HG03135 (cell line): ENCODE data around the gene APRT.

Experiments used
- ATAC-seq: cut with Tn5 transposase; IDR thresholded peaks from one replicate; pipeline ENCODE4 v1.9.1; 2021; ENCODE audit warnings: mild to moderate bottlenecking, moderate library complexity; ENCODE audit not compliant: unreplicated experiment

The APRT gene, protein sequence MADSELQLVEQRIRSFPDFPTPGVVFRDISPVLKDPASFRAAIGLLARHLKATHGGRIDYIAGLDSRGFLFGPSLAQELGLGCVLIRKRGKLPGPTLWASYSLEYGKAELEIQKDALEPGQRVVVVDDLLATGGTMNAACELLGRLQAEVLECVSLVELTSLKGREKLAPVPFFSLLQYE

GRCh38 chr16:88811769-88812512 is at the start of gene APRT:
APRT (minus strand) TSS chr16:88811928; CDS start chr16:88811899, 29 bp downstream.
- ATAC-seq: peak; percentile 62

DNA sequence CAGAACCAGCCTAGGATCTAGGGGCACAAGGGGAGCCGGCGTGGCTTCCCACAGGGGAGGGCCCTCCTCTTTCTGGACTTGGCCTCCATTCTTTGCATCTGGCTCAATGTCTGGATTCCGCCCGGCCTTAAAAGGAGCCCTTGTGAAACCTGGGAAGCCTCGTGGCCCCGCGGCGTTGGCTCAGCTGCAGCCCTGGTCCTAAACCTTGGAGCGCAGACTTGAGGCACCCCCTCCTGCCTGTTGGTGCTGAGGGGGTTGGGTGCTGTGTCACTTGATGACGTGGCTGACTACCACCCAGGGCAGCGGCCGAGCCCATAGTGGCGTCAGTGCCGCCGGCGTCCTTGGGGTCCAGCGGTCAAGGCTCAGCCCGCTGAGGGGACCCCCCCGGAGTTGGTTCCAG is 49.6 kb upstream of the APRT start:
- no peak for ATAC-seq

GRCh38 chr16:88859381-88860091 is 47.8 kb upstream of the APRT start:
- ATAC-seq: no peak

GRCh38 chr16:88857728-88858339 is 46.1 kb upstream of the APRT start:
- peak; percentile 42 for ATAC-seq

GRCh38 chr16:88856828-88857727 is 45.4 kb upstream of the APRT start, which contains the start of the genes GALNS and TRAPPC2L:
GALNS (minus strand) TSS chr16:88856947; CDS start chr16:88856877, 70 bp downstream.
TRAPPC2L (plus strand) TSS chr16:88857127; CDS start chr16:88857151, 24 bp downstream.
- ATAC-seq: peak; percentile 79

DNA sequence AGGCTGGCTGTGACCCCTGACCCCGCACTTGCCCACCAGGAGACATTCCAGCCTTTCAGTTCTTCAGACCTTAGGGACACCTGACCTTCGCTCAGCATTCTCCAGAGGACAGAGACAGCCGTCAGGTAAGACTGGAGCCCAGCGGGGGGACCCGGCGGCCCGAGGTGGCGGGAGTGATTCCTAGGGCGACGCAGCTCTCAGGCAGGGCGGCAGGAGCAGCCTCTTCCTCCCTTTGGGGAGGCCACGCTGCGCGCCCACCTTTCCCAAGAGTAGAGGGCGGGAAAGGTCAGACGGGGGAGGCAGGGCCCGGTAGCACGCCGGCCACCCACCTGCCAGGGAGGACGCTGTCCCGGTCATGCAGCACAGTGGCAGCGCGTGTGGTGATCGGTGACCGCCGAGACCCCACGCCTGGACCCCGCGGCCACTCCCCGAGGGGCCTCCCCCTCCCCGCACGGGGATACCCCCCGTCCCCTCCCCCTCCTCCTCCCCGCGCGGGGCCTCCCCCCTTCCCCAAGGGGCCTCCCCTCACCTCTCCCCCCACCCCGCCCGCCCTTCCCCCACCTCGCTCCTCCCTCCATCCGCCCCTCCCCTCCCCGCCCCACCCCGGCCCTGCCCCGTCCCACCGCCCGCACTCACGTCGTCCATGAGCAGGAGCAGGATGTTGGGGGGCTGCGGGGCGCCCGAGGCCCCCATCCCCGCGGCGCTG is 44.5 kb upstream of the APRT start:
- no peak for ATAC-seq

- ATAC-seq: no peak
These were observed 44.0 kb upstream of the APRT start for GRCh38 chr16:88855736-88856121.

GRCh38 chr16:88855176-88855575 is 43.4 kb upstream of the APRT start:
- ATAC-seq: no peak

GRCh38 chr16:88854306-88855111 is 42.8 kb upstream of the APRT start:
- ATAC-seq: no peak

DNA sequence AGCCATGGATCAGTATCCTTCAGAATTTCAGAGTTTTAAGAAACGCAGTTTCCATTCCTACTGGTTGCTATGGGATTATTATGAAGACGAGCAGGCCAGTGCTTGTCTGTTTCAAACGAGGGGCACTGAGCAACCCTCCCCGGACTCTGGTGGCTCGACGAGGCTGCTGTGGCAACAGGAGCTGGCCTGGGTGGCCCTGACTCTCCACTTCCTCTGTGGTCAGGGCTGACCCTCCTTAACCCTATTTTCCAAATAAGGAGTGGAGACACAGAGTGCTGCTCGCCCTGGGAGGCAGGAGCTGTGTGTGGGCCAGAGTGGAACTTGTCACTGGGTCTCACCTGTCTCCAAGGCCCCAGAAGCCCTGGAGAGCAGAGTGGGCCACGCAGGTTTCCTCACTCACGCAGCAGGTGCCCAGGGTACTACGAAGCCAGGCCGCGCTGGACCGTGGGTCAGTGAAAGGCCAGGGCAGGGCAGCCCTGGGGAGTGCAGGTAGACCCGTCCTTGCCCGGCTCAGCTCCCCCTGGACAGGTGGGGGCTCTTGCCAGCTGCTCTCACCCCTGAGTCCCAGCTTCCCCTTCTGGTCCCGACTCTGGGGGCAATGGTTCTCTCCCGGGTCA is 41.7 kb upstream of the APRT start:
- no peak for ATAC-seq

GRCh38 chr16:88851616-88852015 is 39.9 kb upstream of the APRT start:
- no peak for ATAC-seq

- ATAC-seq: no peak
These were observed 38.9 kb upstream of the APRT start for GRCh38 chr16:88850531-88851199.

DNA sequence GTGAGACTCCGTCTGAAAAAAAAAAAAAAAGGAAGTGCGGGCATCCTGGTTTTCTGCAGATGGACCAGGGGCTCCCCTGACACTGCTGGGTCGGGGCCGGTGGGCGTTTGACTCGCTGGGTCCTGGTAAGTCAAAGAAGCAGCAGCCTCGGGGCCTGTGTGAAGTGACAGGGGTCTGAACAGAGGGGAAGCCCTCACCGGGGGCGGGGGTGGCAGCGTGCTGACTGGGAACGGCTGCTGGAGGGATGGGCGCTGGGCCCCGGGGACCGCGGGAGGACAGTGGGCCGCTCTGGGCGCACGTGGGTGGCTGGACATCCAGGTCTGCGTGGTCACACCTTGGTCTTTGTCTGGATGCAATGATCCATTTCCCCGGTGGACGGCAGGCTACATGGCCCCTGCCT is 36.8 kb upstream of the APRT start:
- no peak for ATAC-seq

DNA sequence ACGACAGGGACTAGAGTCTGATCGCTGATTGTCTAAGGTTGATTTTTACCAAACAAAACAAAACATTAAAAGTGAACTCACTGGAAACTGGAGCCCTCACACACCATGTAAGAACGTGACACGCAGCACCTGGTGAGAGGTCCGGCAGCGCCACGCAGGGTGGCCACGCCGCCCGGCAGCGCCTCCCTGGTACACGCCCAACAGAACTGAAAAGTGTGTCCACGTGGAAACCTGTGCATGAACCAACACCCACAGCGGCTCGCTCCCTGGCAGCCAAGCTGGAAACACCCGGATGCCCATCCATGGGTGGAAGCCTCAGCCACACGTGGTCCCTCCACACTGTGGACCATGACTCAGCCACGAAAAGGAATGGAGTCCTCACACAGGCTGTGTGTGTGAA is 35.9 kb upstream of the APRT start:
- no peak for ATAC-seq

GRCh38 chr16:88846088-88846487 is 34.4 kb upstream of the APRT start:
- ATAC-seq: no peak

DNA sequence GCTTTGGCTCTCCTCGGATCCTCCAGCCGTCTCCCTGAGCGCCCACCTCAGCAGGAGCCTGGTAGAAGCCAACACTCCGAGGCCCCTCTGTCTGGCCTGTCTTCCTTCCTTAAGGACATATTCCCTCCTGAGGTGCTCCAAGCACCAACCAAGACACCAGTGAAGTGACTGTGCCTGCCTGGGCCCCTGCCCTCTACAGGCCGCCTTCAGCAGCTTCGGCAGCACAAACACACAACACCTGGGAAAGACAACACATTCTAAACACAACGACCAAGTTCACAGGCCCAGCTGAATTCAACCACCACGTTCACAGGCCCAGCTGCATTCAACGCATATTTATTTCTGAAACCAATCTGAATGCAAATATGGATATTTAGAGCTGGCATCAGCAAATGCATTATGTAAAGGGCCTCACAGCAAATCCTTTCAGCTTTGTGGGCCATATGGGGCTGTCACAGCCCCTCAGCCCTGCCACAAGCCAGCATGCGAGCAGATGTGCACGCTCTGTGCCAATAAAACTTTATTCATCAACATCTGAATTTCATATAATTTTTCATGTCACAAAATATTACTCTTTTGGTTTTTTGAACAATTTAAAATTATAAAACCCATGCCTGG is 32.8 kb upstream of the APRT start:
- ATAC-seq: no peak

GRCh38 chr16:88843256-88843655 is 31.5 kb upstream of the APRT start:
- no peak for ATAC-seq

GRCh38 chr16:88842806-88843205 is 31.1 kb upstream of the APRT start:
- ATAC-seq: no peak
